Measurements from ENCODE around the gene DYRK1A. TPM values are rescaled to one million over a fixed set of nuclear protein-coding genes. Genes with fewer than 3 reads are reported as not detected.

Gene DYRK1A
- total RNA-seq, 1 donor from 2014 or later, result 34.4 TPM

- no peaks in the 10 kb centered on the region for H3K9me3 ChIP-seq
- H3K4me3 ChIP-seq, result no peak overlapping the region
- no peaks in the 10 kb centered on the region for H3K27me3 ChIP-seq
- H3K27ac ChIP-seq, result no peak overlapping the region
- H3K36me3 ChIP-seq, result no peaks in the 10 kb centered on the region
- DNase-seq (ENCODE audit: low spot score in 2 of 2), result no peak
- TF ChIP-seq CTCF (IDR thresholded peaks at IDR 0.05), result no peak
- intact Hi-C loops (cut with DNase I), result no loop called here
- peaks cover 0 to 16% of the 10 kb centered on the region in 2 donors for H3K4me1 ChIP-seq
Observed at GRCh38 chr21:37427221-37427620, 60.6 kb downstream of the DYRK1A start.

- Histone ChIP-seq H3K27ac (no peak overlapping the region), H3K4me3 (no peak overlapping the region), H3K27me3 (no peaks in the 10 kb centered on the region), H3K36me3 (no peaks in the 10 kb centered on the region), H3K9me3 (no peaks in the 10 kb centered on the region), H3K4me1 (peaks cover 0 to 12% of the 10 kb centered on the region in 2 donors)
- no peak for TF ChIP-seq CTCF (IDR thresholded peaks at IDR 0.05)
- intact Hi-C loops (cut with DNase I), result no loop called here
- no peak for DNase-seq (ENCODE audit: low spot score in 2 of 2)
Observed at GRCh38 chr21:37429356-37429755, 62.8 kb downstream of the DYRK1A start.

DNA sequence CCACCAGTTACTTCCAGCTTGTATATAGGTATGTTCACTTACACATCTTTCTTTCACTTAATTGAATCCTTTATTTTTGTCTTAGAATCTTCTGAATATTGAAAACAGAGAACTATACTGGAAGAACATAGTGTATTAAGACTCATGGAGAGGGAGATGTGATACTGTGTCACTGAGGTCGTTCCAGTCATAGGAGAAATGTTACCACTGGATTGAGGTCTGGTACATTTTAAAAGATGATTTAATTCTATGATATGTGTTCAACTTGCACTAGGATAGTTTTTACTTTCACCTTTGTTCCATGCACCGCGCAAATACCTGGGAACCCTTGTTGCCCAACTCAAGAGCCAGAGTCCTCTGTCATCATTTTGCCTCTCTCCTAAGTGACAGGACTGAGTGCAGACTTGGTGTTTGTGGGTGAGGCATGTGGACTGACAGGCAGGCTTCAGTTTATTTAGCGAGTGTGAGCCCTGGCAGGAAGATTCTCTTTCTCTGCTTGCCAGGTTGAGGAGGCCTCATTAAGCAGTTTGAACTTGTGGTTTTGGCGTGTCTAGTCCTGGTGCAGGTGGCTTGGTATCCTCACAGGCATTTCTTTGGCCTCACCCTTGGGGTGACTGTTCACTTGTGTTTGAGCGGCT, 63.7 kb downstream of the DYRK1A start:
- DNase-seq (ENCODE audit: low spot score in 2 of 2), result no peak
- Histone ChIP-seq H3K27ac (no peak overlapping the region), H3K4me3 (no peak overlapping the region), H3K4me1 (peaks cover 0 to 8% of the 10 kb centered on the region in 2 donors), H3K9me3 (no peaks in the 10 kb centered on the region), H3K36me3 (no peaks in the 10 kb centered on the region), H3K27me3 (no peaks in the 10 kb centered on the region)
- no peak for TF ChIP-seq CTCF (IDR thresholded peaks at IDR 0.05)
- intact Hi-C loops (cut with DNase I), result no loop called here

GRCh38 chr21:37431243-37431642, 64.7 kb downstream of the DYRK1A start:
- no peak overlapping the region for H3K27ac ChIP-seq
- intact Hi-C loops (cut with DNase I), result no loop called here

DNA sequence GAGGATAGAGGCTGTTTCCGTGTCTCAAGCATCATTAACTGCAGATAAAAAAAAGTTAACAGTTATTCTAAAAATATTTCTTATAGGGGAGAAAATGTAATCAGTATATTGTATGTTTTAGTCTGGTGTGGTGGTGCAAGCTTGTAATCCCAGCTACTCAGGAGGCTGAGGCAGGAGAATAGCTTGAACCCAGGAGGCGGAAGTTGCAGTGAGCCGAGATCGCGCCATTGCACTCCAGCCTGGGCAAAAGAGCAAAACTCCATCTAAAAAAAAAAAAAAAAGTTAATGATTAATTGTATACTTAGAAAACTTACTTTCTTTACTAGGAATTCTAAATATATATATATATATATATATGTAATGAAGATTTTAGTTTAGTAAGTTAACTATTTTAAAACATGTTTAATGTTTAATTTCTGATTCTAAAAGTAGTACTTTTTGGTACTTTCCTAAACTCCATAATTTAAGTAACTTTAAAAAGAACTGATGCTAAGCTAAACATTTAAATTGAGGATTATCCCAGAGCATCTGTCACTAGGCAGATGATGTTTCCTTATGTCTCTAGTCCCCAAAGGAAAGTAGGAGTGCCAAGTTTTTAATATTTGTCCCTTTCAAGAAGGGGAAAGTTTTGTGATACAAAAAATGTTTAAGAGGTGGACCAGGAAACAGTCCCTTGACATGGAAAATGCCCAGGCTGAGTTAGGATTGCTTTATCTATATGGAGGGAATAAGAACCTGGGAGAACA, 66.3 kb downstream of the DYRK1A start:
- no peaks in the 10 kb centered on the region for H3K9me3 ChIP-seq
- no peak overlapping the region for H3K4me3 ChIP-seq
- H3K27me3 ChIP-seq, result no peaks in the 10 kb centered on the region
- no peak for DNase-seq (ENCODE audit: low spot score in 2 of 2)
- H3K27ac ChIP-seq, result no peak overlapping the region
- intact Hi-C loops (cut with DNase I), result no loop called here
- H3K36me3 ChIP-seq, result no peaks in the 10 kb centered on the region
- no peak for TF ChIP-seq CTCF (IDR thresholded peaks at IDR 0.05)
- peaks cover 9 to 18% of the 10 kb centered on the region in 2 donors for H3K4me1 ChIP-seq

More at GRCh38 chr21:37431243-37431642, 64.7 kb downstream of the DYRK1A start:
- H3K4me1 ChIP-seq, result peaks cover 7 to 14% of the 10 kb centered on the region in 2 donors
- no peaks in the 10 kb centered on the region for H3K9me3 ChIP-seq
- TF ChIP-seq CTCF (IDR thresholded peaks at IDR 0.05), result no peak
- no peaks in the 10 kb centered on the region for H3K36me3 ChIP-seq
- no peaks in the 10 kb centered on the region for H3K27me3 ChIP-seq
- DNase-seq (ENCODE audit: low spot score in 2 of 2), result no peak
- no peak overlapping the region for H3K4me3 ChIP-seq

All from ascending aorta (tissue), 2 donors.